Measurements from ENCODE around the gene TAF6. TPM values are rescaled to one million over a fixed set of nuclear protein-coding genes. Genes with fewer than 3 reads are reported as not detected.
A peak's percentile ranks its signal among the peaks of the same experiment; 100 is the strongest.

The TAF6 gene
- total and polyA plus RNA-seq, 2 experiments from 2014 or later: 56.3 to 141 TPM

DNA sequence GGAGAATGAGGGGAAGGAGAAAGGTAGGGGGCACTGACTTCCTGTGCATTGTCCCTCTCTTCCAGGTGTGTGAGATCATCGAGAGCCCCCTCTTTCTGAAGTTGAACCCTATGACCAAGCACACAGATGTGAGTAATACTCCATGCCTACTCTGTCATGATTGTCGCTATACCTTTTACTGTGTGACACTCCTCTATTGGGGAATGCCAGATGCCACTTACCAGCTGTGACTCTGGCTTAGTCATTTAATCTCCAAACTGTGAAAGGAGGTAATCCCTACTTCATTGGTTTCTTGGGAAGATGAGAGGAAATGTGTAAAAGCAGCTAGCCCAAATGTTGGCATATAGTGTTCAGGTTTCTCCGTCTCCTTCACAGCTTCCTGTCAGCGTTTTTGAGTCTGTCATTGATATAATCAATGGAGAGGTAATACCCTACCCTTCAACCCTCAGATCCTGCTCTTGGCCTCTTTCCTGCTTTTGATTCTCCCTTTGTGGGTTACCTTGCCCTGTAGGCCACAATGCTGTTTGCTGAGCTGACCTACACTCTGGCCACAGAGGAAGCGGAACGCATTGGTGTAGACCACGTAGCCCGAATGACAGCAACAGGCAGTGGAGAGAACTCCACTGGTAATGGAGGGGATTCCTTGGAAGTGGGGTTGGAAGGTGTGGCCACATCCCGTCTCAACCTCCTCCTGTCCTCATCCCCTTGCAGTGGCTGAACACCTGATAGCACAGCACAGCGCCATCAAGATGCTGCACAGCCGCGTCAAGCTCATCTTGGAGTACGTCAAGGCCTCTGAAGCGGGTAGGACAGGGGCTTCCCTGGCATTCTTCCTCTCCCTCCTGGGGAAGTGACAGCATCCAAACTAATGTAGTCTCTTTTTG lies 28.4 kb downstream of the TAF6 start:
- Histone ChIP-seq H3K27me3 (ENCODE audit: insufficient read depth) (no peaks in the 10 kb centered on the region), H3K36me3 (ENCODE audit: insufficient read depth) (peaks cover 37% of the 10 kb centered on the region), H3K27ac (ENCODE audit: low read depth) (peak overlapping the region; percentile 88; the same call in 1 of the 2 replicates), H3K4me2 (no peak overlapping the region), H3K4me1 (ENCODE audit: insufficient read depth) (peaks cover 6% of the 10 kb centered on the region), H3K9me2 (ENCODE audit: insufficient read depth) (no peaks in the 10 kb centered on the region), H3F3A (replicated peaks; ENCODE audit: low read depth) (peaks cover 71% of the 10 kb centered on the region), H2AFZ (no peak overlapping the region), H3K4me3 (no peak overlapping the region), H4K20me1 (replicated peaks; ENCODE audit: insufficient read depth) (peaks cover 26% of the 10 kb centered on the region), H3K79me2 (replicated peaks; ENCODE audit: insufficient read depth) (peaks cover 8% of the 10 kb centered on the region)
- Mint-ChIP-seq H3K4me3 (peak overlapping the region; percentile 93), H3K36me3 (ENCODE audit: low read depth) (peaks cover 56% of the 10 kb centered on the region), H3K27ac (peak overlapping the region; percentile 52), H3K27me3 (ENCODE audit: insufficient read depth, low read depth, poor library complexity) (peaks cover 38% of the 10 kb centered on the region), H3K4me1 (peaks cover 21% of the 10 kb centered on the region), H3K9me3 (no peaks in the 10 kb centered on the region)
- DNase-seq (ENCODE audit: low spot score): no peak
- ATAC-seq: peak; percentile 7
- no peak for TF ChIP-seq REST (IDR thresholded peaks at IDR 0.05; ENCODE audit: unreplicated experiment)
- no peak for TF ChIP-seq EZH2 (IDR thresholded peaks at IDR 0.05; ENCODE audit: low read depth, unreplicated experiment)
- no peak for TF ChIP-seq ZNF114 (CRISPR knock-in tag; IDR thresholded peaks at IDR 0.05)
- no peak for TF ChIP-seq POLR2AphosphoS5 (IDR thresholded peaks at IDR 0.05; ENCODE audit: low read depth)
- TF ChIP-seq, protein P1, sequence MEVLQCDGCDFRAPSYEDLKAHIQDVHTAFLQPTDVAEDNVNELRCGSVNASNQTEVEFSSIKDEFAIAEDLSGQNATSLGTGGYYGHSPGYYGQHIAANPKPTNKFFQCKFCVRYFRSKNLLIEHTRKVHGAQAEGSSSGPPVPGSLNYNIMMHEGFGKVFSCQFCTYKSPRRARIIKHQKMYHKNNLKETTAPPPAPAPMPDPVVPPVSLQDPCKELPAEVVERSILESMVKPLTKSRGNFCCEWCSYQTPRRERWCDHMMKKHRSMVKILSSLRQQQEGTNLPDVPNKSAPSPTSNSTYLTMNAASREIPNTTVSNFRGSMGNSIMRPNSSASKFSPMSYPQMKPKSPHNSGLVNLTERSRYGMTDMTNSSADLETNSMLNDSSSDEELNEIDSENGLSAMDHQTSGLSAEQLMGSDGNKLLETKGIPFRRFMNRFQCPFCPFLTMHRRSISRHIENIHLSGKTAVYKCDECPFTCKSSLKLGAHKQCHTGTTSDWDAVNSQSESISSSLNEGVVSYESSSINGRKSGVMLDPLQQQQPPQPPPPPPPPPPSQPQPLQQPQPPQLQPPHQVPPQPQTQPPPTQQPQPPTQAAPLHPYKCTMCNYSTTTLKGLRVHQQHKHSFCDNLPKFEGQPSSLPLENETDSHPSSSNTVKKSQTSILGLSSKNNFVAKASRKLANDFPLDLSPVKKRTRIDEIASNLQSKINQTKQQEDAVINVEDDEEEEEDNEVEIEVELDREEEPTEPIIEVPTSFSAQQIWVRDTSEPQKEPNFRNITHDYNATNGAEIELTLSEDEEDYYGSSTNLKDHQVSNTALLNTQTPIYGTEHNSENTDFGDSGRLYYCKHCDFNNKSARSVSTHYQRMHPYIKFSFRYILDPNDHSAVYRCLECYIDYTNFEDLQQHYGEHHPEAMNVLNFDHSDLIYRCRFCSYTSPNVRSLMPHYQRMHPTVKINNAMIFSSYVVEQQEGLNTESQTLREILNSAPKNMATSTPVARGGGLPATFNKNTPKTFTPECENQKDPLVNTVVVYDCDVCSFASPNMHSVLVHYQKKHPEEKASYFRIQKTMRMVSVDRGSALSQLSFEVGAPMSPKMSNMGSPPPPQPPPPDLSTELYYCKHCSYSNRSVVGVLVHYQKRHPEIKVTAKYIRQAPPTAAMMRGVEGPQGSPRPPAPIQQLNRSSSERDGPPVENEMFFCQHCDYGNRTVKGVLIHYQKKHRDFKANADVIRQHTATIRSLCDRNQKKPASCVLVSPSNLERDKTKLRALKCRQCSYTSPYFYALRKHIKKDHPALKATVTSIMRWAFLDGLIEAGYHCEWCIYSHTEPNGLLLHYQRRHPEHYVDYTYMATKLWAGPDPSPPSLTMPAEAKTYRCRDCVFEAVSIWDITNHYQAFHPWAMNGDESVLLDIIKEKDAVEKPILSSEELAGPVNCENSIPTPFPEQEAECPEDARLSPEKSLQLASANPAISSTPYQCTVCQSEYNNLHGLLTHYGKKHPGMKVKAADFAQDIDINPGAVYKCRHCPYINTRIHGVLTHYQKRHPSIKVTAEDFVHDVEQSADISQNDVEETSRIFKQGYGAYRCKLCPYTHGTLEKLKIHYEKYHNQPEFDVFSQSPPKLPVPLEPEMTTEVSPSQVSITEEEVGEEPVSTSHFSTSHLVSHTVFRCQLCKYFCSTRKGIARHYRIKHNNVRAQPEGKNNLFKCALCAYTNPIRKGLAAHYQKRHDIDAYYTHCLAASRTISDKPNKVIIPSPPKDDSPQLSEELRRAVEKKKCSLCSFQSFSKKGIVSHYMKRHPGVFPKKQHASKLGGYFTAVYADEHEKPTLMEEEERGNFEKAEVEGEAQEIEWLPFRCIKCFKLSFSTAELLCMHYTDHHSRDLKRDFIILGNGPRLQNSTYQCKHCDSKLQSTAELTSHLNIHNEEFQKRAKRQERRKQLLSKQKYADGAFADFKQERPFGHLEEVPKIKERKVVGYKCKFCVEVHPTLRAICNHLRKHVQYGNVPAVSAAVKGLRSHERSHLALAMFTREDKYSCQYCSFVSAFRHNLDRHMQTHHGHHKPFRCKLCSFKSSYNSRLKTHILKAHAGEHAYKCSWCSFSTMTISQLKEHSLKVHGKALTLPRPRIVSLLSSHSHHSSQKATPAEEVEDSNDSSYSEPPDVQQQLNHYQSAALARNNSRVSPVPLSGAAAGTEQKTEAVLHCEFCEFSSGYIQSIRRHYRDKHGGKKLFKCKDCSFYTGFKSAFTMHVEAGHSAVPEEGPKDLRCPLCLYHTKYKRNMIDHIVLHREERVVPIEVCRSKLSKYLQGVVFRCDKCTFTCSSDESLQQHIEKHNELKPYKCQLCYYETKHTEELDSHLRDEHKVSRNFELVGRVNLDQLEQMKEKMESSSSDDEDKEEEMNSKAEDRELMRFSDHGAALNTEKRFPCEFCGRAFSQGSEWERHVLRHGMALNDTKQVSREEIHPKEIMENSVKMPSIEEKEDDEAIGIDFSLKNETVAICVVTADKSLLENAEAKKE (CRISPR knock-in tag; IDR thresholded peaks at IDR 0.05): no peak
- TF ChIP-seq NANOG (IDR thresholded peaks at IDR 0.05; ENCODE audit: borderline replicate concordance): no peak
- no peak for TF ChIP-seq ETS1 (IDR thresholded peaks at IDR 0.05)
- no peak for TF ChIP-seq CREB1 (CRISPR knock-in tag; IDR thresholded peaks at IDR 0.05; ENCODE audit: low read depth)
- TF ChIP-seq JUNB (IDR thresholded peaks at IDR 0.05; ENCODE audit: unreplicated experiment): no peak
- TF ChIP-seq EZH2phosphoT487 (IDR thresholded peaks at IDR 0.05; ENCODE audit: unreplicated experiment): no peak
- no peak for TF ChIP-seq ZNF331 (CRISPR knock-in tag; IDR thresholded peaks at IDR 0.05; ENCODE audit: low read depth)
- TF ChIP-seq CTCF (conservative IDR thresholded peaks at IDR 0.05; ENCODE audit: low read depth in 2 of 2): no peak
- no peak for TF ChIP-seq STAT1 (IDR thresholded peaks at IDR 0.05; ENCODE audit: unreplicated experiment)
